Central memory CD8-positive, alpha-beta T cell (primary cell): ENCODE results near the gene GPRC5B.
A peak's percentile ranks its signal among the peaks of the same experiment; 100 is the strongest.

ENCODE experiments used
- ATAC-seq: fragments of 150-1000 bp; cut with Tn5 transposase; replicated peaks from 2 replicates; pipeline ENCODE4 v1.10.0; 2022; ENCODE audit warnings: mild to moderate bottlenecking, moderate FRiP score, moderate number of reproducible peaks; ENCODE audit not compliant: poor library complexity, severe bottlenecking; ENCODE audit errors: extremely low read depth
- DNase-seq, 2 donors: peaks; one replicate each; pipeline ENCODE4 v3.0.0; 2021; ENCODE audit warnings: low spot score in 2 of 2
- H3K27ac Mint-ChIP-seq: one replicate; pipeline ENCODE4 v1.8.0; 2022; ENCODE audit warnings: low read depth, mild to moderate bottlenecking, moderate library complexity, mixed read lengths
- H3K27me3 Mint-ChIP-seq: one replicate; pipeline ENCODE4 v1.8.0; 2022; ENCODE audit warnings: mixed read lengths
- H3K36me3 Mint-ChIP-seq: one replicate; pipeline ENCODE4 v1.8.0; 2022; ENCODE audit warnings: mild to moderate bottlenecking, moderate library complexity, mixed read lengths; ENCODE audit not compliant: insufficient read depth
- H3K4me1 Mint-ChIP-seq: one replicate; pipeline ENCODE4 v1.8.0; 2022; ENCODE audit warnings: mixed read lengths
- H3K4me3 Mint-ChIP-seq: one replicate; pipeline ENCODE4 v1.8.0; 2022; ENCODE audit warnings: mild to moderate bottlenecking, moderate library complexity, mixed read lengths
- H3K9me3 Mint-ChIP-seq: one replicate; pipeline ENCODE4 v1.8.0; 2022; ENCODE audit warnings: mixed read lengths

Gene GPRC5B

GRCh38 chr16:19884611-19885450 lies at the start of gene GPRC5B:
Gene GPRC5B (minus strand): TSS chr16:19884848. CDS start chr16:19872845, 12,003 bp downstream.
- H3K9me3 Mint-ChIP-seq = no peaks in the 10 kb centered on the region
- H3K4me3 Mint-ChIP-seq = peak within 1 kb of the TSS; percentile 78
- H3K4me1 Mint-ChIP-seq = peaks cover 18% of the 10 kb centered on the region
- DNase-seq = peak; percentile 11 to 23
- H3K36me3 Mint-ChIP-seq = peaks cover 3% of the 10 kb centered on the region
- H3K27me3 Mint-ChIP-seq = peaks cover 61% of the 10 kb centered on the region
- no peak within 1 kb of the TSS for H3K27ac Mint-ChIP-seq
- peak; percentile 60 for ATAC-seq

- peaks cover 40% of the 10 kb centered on the region for H3K27me3 Mint-ChIP-seq
- no peak overlapping the region for H3K27ac Mint-ChIP-seq
- DNase-seq (no peak), ATAC-seq (no peak)
- no peaks in the 10 kb centered on the region for H3K9me3 Mint-ChIP-seq
- no peak overlapping the region for H3K4me3 Mint-ChIP-seq
- H3K4me1 Mint-ChIP-seq = no peaks in the 10 kb centered on the region
- H3K36me3 Mint-ChIP-seq = no peaks in the 10 kb centered on the region
These were observed 49.1 kb upstream of the GPRC5B start for GRCh38 chr16:19933740-19934139.

- no peak for DNase-seq
- Mint-ChIP-seq H3K27me3 (peaks cover 34% of the 10 kb centered on the region), H3K4me1 (no peaks in the 10 kb centered on the region), H3K36me3 (no peaks in the 10 kb centered on the region), H3K9me3 (no peaks in the 10 kb centered on the region), H3K4me3 (no peak overlapping the region), H3K27ac (no peak overlapping the region)
- no peak for ATAC-seq
These were observed 44.4 kb upstream of the GPRC5B start for GRCh38 chr16:19929062-19929511.

GRCh38 chr16:19928432-19928831 lies 43.8 kb upstream of the GPRC5B start:
- Mint-ChIP-seq H3K4me3 (no peak overlapping the region), H3K4me1 (no peaks in the 10 kb centered on the region), H3K27me3 (peaks cover 30% of the 10 kb centered on the region), H3K36me3 (no peaks in the 10 kb centered on the region), H3K9me3 (no peaks in the 10 kb centered on the region), H3K27ac (no peak overlapping the region)
- ATAC-seq (no peak), DNase-seq (no peak)

GRCh38 chr16:19926449-19927390 lies 42.1 kb upstream of the GPRC5B start:
- H3K27me3 Mint-ChIP-seq = peaks cover 32% of the 10 kb centered on the region
- no peaks in the 10 kb centered on the region for H3K36me3 Mint-ChIP-seq
- H3K4me3 Mint-ChIP-seq = no peak overlapping the region
- no peaks in the 10 kb centered on the region for H3K4me1 Mint-ChIP-seq
- no peaks in the 10 kb centered on the region for H3K9me3 Mint-ChIP-seq
- ATAC-seq = no peak
- no peak for DNase-seq
- H3K27ac Mint-ChIP-seq = no peak overlapping the region

GRCh38 chr16:19923396-19923795 lies 38.7 kb upstream of the GPRC5B start:
- no peak for ATAC-seq
- no peak for DNase-seq
- H3K4me3 Mint-ChIP-seq = no peak overlapping the region
- no peak overlapping the region for H3K27ac Mint-ChIP-seq
- H3K36me3 Mint-ChIP-seq = no peaks in the 10 kb centered on the region
- no peaks in the 10 kb centered on the region for H3K9me3 Mint-ChIP-seq
- no peaks in the 10 kb centered on the region for H3K4me1 Mint-ChIP-seq
- H3K27me3 Mint-ChIP-seq = peaks cover 28% of the 10 kb centered on the region

GRCh38 chr16:19919142-19919541 lies 34.5 kb upstream of the GPRC5B start:
- Mint-ChIP-seq H3K4me3 (no peak overlapping the region), H3K36me3 (no peaks in the 10 kb centered on the region), H3K9me3 (no peaks in the 10 kb centered on the region), H3K27me3 (peaks cover 18% of the 10 kb centered on the region), H3K4me1 (no peaks in the 10 kb centered on the region), H3K27ac (no peak overlapping the region)
- ATAC-seq = no peak
- no peak for DNase-seq

GRCh38 chr16:19916064-19916463 lies 31.4 kb upstream of the GPRC5B start:
- H3K9me3 Mint-ChIP-seq = no peaks in the 10 kb centered on the region
- no peak for DNase-seq
- no peaks in the 10 kb centered on the region for H3K4me1 Mint-ChIP-seq
- no peaks in the 10 kb centered on the region for H3K36me3 Mint-ChIP-seq
- no peak for ATAC-seq
- peaks cover 25% of the 10 kb centered on the region for H3K27me3 Mint-ChIP-seq
- no peak overlapping the region for H3K4me3 Mint-ChIP-seq
- peak overlapping the region; percentile 7 for H3K27ac Mint-ChIP-seq

- H3K4me1 Mint-ChIP-seq = no peaks in the 10 kb centered on the region
- H3K9me3 Mint-ChIP-seq = no peaks in the 10 kb centered on the region
- peaks cover 29% of the 10 kb centered on the region for H3K27me3 Mint-ChIP-seq
- no peak overlapping the region for H3K4me3 Mint-ChIP-seq
- H3K27ac Mint-ChIP-seq = no peak overlapping the region
- DNase-seq (no peak), ATAC-seq (no peak)
- no peaks in the 10 kb centered on the region for H3K36me3 Mint-ChIP-seq
These were observed 30.2 kb upstream of the GPRC5B start for GRCh38 chr16:19914877-19915276.

- H3K27me3 Mint-ChIP-seq = peaks cover 34% of the 10 kb centered on the region
- no peak for DNase-seq
- ATAC-seq = no peak
- no peaks in the 10 kb centered on the region for H3K4me1 Mint-ChIP-seq
- no peaks in the 10 kb centered on the region for H3K36me3 Mint-ChIP-seq
- H3K4me3 Mint-ChIP-seq = no peak overlapping the region
- no peak overlapping the region for H3K27ac Mint-ChIP-seq
- H3K9me3 Mint-ChIP-seq = no peaks in the 10 kb centered on the region
These were observed 28.6 kb upstream of the GPRC5B start for GRCh38 chr16:19913340-19913645.

- no peaks in the 10 kb centered on the region for H3K36me3 Mint-ChIP-seq
- DNase-seq (no peak), ATAC-seq (no peak)
- H3K9me3 Mint-ChIP-seq = no peaks in the 10 kb centered on the region
- H3K4me3 Mint-ChIP-seq = no peak overlapping the region
- peaks cover 3% of the 10 kb centered on the region for H3K4me1 Mint-ChIP-seq
- peaks cover 40% of the 10 kb centered on the region for H3K27me3 Mint-ChIP-seq
- H3K27ac Mint-ChIP-seq = no peak overlapping the region
These were observed 28.0 kb upstream of the GPRC5B start for GRCh38 chr16:19912455-19913339.
